Frontal cortex (tissue), 4 donors: Measurements from ENCODE around the gene ANKRD11. TPM values are rescaled to one million over a fixed set of nuclear protein-coding genes. Genes with fewer than 3 reads are reported as not detected.

ENCODE experiments used
- DNase-seq, 2 donors: peaks; one replicate each; pipeline ENCODE4 v3.0.0; 2012; ENCODE audit warnings: low spot score in 2 of 2
- FAIRE-seq: peaks from 2 replicates; lab custom pipeline; 2012; peaks lifted over from hg19 to GRCh38; lab: Jason Lieb, UNC
- total RNA-seq: library from RNA; depleted of rRNA; stranded (reverse); fragments of >200 nt; gene quantifications from one replicate; pipeline ENCODE4 v1.2.3, GENCODE V29; 2014
- donor health status: control.
- donor health status: control.
- donor health status: control.

ANKRD11 gene
- total RNA-seq, 1 donor from 2014 or later: 27.7 TPM

DNA sequence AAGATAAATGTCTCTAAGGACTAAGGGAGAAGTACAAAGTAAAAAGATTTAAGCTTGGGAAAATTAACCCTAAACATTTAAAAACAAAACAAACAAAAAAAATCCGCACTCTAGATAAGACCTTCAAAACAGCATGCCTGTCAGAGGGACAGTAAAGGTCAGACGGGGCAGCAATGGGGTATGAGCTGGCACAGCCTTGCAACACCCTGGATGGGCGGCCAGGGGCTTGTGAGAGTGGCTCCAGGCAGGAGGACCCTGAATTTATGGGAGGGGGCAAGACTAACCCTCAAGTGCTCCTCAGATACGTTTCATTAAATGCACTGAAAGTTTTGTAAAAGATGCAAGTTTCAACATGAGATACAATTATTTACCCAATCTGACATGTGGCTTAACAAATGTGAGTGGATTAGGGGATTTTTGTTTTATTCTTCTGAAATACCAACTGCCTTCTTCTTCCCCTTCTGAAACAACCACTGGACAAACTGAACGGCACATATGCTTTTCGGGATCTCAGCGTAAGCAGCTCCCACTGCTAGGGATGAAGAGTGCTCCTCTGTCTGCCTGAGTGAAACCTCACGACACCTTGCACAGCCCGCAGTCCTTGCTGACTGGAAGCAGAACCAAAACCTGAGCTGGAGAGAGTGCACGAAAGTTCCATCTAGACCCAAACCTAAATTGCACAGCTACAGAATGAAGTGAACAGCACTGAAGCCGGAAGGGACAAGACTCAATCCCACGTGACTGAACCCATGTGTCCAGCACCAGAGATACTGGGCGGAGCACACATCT is 128.4 kb downstream of the ANKRD11 start:
- FAIRE-seq: no peak
- no peak for DNase-seq

DNA sequence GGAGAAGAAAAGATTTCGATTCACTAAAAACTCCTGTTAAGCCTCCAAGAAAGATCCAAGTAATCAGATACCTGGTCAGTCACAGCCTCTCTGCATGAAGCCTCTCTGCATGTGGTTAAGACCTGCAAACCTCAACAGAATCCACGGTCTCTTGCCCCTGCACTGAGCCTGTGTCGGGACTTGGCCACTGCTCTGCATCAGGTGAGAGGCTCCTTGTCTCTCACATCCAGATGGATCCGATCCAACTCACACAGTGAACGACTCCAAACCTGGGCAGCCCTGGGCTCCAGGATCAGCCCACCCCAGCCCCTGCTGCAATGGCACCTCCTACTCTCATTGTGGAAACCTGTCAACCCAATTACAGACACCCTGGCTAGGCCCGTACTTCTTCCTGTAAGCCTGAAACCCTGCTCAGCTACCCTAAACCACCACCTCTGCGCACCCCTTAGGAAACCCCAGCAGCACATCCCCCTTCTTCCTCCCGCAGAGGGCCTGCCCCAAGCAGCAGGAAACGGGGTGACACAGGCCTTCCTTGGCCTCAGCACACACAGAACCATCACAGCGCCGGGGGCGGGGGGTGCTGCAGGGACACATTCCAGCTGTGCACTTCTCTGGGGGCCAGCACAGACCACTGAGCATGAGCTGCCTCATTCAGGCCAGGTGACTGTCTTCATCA is 129.5 kb downstream of the ANKRD11 start:
- FAIRE-seq (no peak), DNase-seq (no peak)

DNA sequence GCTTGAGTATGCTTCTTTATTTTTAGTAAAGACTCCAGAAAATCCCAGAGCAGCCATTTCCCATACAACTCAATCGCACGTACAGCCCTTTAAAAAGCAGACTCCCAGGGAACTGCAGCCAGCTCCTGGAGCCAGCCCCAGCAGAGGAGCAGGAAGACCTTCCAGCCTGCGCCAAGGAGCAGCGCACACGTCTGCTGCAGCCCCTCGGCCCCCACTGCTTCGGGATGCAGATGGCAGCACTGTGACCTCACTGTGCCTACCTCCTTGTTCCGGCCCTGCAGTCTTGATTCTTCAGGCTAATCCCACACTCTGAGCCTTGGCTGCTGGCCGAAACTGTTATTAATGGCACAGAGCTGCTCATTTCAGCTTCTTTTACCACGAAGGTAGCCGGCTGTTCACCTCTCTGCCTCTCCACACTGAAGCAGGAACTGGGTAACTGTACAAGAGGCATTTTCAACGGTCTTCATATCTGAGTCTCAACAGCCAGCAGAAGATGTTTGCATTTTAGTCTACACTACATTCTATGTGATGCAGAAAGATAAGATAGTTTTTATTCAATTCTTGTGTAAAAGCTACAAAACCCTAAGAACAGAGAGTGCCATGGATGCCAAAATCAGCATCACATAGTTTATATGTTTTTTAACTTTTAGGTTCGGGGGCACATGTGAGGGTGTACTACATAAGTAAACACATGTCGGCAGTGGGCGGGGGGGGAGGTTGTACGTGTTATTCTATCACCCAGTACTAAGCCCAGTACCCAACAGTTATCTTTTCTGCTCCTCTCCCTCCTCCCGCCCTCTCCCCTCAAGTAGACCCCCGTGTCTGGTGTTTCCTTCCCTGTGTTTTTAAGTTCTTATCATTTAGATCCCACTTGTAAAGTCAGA is 130.9 kb downstream of the ANKRD11 start:
- FAIRE-seq: no peak

DNA sequence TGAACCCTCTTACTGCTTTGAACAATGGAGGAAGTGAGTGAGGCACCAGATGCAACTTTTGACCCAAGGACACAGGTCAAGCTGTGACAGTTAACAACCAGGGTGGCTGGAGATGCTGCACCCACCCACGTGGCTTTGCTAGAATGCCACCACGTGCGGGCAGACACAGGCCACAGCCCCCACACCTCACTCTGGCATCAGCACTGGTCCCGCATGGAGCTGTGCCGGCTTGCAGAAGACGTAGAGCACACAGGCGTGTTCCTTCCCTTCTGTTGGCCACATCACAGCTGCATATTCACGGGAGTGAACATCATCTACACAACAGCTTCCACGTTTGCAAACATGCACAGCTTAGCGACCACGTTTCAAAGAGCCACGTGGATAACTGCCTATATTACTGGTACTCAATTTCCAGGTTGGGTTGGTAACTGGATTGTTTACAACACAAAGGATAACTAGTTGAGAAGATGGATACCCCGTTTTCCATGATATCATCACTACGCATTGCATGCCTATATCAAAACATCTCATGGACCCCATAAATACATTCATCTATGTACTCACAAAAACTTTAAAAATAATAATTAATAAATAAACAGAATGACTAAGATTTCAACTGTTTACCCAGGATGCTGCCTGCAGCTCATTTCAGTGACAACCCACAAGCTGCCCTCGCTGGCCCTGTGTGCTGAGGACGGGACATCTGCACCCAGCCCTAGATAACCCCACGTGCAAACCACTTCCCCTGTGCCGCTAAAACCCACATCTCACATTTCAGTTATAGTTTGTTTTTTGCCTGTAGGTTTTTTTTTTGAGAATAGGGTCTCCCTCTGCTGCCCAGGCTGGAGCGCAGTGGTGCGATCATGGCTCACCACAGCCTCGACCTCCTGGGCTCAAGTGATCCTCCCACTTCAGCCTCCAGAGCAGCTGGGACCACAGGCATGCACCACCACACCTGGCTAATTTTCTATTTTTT is 132.0 kb downstream of the ANKRD11 start:
- DNase-seq (no peak), FAIRE-seq (no peak)

More for the DNA sequence above, 130.9 kb downstream of the ANKRD11 start:
- DNase-seq: no peak

DNA sequence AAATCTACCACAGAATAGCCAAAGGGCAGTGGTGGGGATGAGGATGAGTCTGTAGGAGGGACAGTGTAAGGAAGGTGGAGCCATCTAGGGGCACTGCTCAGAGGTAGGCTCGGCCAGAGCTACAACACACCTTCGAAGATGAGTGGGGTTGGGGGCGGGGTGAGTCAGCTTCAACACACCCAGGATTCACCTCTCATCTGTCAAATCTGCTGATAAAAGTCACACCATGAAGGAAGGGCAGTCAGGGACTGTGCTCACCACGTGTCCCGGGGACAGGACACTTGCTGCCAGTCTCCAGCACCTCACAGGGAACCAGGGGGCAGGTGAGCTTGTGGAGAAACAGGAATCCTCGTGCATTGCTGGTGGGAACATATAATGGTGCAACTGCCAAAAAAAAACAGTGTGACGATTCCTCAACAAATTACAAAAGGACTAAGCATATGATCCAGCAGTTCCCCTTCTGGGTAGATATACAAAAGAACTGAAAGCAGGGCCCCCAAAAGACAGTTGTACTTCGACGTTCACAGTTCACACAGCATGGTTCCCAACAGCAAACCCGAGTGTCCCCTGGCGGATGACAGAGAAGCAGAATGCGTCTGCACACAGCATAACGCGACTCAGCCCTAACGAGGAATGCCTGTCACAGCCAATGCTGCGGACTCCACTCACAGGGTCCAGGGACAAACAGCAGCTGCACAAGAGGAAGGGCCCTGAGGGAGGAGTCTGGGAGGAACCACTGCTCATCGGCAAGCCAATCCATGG is 133.1 kb downstream of the ANKRD11 start:
- no peak for DNase-seq
- no peak for FAIRE-seq

DNA sequence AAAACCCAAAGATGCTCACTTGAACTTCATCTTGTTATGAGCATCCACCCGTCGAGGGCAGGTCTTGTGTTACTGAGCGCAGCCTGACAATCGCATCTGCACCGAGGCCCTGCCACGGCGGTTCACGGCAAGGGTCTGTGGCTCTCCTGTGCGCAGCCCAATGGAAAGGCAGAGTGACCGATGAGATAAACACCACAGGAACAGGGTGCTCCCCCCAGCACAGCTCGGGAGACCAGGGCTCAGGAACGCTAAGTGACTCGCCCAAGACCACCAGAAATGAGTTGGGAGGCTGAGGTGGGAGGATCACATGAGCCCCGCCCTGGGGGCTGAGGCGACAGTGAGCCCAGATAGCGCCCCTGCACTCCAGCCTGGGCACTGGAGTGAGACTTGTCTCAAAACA is 134.7 kb downstream of the ANKRD11 start:
- no peak for DNase-seq
- no peak for FAIRE-seq

DNA sequence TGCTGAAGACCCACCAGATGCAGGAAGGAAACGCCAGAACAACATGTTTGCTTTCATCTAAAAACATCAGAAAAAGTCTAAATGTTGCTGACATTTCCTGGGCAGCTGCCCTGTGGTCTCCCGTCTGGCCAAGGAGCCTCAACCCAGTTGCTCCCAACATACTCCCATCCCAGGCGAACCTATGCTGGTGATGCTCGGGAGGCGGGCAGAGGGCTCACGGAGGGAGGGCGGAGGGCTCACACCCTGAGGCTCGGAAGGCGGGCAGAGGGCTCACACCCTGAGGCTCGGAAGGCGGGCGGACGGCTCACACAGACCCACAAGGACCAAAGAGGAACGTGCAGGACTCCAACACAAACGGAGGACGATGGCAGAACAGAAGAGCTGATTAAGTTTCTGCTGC is 135.4 kb downstream of the ANKRD11 start:
- no peak for FAIRE-seq
- DNase-seq: no peak

DNA sequence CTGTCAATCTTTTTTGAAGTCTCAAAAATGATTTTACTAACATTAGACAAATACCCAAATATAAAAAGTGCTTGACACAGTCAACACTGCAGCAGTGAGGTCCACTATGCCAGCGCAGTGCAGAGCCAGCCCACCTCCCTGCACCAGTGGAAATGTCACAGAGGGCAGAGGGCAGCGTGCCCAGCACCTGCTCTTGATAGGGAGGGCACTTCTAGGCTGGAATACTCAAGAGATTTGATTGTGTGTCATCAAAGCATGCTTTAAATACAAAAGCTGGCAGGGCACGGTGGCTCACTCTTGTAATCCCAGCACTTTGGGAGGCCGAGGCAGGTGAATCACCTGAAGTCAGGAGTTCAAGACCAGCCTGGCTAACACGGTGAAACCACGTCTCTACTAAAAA is 136.0 kb downstream of the ANKRD11 start:
- no peak for FAIRE-seq

DNA sequence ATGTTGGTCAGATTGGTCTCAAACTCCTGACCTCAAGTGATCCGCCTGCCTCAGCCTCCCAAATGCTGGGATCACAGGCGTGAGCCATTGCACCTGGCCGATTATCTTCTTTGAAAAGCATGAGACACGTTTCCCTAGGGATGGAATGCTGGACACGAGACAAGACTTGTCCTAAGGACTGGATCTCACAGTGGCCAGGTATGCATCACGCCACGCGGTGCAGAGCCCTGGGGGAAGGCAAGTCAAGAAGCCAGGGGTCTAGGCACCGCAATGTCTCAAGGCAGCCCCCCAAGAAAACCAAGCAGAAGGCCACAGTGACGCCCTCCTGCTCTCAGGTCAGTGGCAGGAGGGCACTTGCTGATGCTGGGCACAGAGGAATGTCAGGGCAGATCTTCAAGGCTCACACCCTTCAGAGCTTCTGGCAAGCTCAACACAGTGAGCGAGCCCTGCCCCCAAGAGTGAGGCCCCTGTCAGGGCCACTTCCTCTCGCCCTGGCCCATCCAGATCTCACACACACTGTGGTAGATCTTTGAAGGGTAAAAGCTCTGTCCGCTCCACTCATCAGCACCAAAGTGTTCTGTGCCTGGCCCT is 138.2 kb downstream of the ANKRD11 start:
- DNase-seq: no peak
- FAIRE-seq: no peak

More for the DNA sequence above, 136.0 kb downstream of the ANKRD11 start:
- DNase-seq: no peak

DNA sequence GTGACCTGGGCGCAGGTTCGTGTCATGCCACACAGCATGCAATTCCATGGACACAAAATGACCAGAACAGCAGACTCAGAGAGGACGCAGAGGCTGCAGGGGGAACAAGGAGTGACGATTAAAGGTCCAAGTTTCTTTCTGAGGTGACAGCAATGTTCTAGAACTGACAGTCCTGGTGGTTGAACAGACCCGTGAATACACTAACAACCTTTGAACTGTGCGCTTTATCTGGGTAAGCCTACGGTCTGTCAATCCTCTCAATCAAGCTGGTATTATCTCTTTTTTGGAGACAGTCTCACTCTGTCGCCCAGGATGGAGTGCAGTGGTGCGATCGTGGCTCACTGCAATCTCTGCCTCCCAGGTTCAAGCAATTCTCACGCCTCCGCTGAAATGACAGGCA is 138.7 kb downstream of the ANKRD11 start:
- DNase-seq (no peak), FAIRE-seq (no peak)

DNA sequence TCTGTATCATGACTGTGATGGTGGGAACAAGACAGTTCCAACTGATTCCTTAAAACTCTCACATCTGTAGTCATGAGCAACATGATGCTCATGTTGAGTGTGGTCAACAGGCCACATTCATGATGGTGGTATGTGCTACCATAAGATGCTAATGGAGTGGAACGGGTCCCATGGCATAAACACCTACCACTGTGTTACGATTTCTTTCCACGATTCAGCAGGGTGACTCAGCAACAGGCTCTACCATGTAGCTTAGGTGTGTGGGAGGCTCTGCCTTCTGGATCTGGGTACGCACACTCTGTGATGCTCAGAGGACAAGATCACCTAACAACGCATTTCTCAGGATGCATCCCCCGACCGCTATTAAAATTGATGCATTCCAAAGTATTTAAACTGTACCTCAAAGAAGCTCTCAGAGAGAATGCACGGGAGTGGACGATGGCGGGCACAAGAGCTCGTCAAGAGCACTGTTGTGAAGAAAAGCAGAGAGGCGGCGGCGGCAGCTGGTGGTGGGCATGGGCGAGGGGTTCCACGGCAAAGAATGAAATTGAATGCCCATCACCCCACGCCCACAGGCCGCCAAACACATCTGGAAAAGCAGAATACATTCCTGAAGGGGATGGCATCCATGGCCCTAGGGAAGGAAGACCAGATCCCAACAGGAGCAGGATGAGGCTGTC is 139.5 kb downstream of the ANKRD11 start:
- DNase-seq: no peak
- no peak for FAIRE-seq

DNA sequence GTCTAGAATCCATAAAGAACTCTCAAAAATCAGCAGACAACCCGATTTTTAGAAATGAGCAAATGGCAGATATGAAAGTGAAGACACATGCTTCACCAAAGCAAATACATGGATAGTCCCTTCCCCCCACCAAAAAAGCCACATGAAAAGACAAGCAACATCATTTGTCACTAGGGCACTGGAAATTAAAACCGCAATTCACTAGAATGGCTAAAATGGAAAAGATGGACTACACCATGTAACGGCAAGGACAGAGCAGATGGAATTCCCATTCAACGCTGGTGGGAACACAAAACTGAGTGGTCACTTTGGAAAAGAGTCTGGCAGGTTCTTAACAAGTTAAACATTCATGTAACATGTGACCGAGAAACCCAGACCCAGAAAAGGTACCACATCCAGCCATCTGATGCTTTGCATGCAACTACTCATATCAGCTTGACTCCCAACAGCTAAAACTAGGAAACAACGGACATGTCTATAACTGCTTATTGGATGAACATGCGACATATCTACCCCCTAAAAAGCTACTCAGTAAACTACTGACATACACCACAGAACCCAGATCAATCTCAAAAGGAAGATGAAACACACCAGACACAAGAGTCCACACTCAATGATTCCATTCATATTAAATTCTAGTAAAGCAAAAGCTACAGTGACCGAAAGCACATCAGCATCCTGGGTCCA is 140.3 kb downstream of the ANKRD11 start:
- DNase-seq (no peak), FAIRE-seq (no peak)

DNA sequence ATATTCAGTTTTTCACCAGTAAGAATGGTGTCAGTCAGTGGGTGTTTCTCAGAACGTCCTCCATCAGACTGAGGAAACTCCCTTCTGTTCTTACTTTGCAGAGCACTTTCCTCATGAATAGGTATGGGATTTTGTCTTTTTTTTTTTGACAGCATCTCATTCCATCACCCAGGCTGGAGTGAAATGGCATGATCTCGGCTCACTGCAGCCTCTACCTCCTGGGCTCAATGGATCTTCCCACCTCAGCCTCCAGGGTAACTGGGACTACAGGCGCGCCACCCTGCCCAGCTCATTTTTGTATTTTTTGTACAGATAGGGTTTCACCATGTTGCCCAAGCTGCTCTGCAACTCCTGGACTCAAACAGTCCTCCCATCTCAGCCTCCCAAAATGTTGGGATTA is 142.6 kb downstream of the ANKRD11 start:
- FAIRE-seq: no peak
- no peak for DNase-seq

DNA sequence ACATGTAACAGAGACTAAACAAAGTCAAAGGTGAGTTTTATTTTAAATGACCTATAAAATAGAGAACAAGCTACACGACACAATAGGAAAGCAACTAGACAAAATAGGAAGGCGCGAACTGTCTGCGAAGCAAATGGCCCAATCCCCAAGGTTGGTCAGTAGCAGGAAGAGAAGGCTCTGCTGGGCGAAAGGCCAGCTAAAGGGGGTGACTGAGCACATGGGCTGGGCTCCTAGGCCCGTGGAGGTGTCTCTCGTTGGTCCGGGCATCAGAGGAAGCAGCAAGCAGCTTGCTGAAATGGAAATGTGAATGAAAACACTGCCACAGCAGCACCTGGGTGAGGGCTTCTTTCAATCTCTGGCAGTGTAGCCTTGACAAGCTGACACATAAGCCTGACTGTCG is 143.5 kb downstream of the ANKRD11 start:
- FAIRE-seq (no peak), DNase-seq (no peak)

DNA sequence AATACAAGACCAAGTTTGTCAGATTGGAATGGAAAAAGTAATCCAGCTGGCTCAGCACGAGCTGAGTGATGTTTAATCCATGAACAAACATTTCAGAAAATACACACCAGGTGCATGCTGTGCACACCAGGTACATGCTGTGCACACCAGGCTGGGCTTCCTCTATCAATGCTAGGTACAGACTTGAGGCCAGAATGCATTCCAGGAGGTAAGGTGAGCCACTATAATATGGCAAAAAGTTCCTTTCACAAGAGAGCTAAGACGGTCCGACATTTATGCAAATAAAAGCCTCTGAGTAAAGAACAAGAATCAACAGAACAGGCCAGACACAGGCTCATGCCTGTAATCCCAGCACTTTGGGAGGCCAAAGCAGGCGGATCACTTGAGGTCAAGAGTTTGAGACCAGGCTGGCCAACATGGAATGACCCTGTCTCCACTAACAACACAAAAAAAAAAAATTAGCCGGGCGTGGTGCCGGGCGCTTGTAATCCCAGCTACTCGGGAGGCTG is 144.7 kb downstream of the ANKRD11 start:
- FAIRE-seq (no peak), DNase-seq (no peak)

DNA sequence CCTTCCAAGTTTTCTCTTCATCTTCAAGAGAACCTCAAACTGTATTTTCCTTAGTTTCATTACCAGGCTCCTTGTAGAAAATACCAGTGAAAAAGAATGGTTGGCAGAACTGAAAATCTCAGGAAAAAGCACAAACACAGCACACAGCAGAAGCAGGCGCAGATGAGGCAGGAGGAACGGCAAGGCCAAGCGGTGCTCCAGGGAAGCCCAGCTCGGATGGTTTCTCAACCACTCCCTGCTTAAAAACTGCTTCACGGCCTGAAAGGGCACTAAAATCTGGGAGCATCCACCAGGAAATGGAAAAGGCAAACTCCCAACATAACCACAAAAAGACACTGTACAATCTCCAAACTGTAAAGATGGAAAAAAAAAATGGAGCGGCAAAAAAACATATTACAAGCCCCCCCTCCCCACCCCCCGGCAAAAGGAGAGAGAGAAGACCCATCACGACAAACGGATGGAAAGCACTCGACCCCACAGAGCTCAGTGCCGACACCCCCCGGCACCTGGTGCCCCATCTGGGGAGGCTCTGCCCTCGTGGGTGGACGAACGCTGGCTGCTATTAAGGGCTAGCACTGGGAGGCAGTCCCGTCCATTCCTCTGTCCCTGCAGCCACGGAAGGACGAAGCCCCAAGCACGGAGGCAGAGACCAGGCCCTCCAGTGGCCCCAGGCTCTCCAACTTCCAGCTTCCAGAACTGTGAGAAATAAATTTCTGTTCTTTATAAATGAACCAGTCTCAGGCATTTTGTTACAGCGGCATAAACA is 145.3 kb downstream of the ANKRD11 start:
- FAIRE-seq: no peak
- DNase-seq: no peak
